Activated CD8-positive, alpha-beta memory T cell treated with anti-CD3 and anti-CD28 coated beads, Interleukin-2, amount 50 U/mL, for 24 hours (primary cell): ENCODE measurements around the gene SLAMF7.

Experiments
- DNase-seq: peaks from one replicate; pipeline ENCODE4 v3.0.0-alpha.2; 2020; ENCODE audit errors: extremely low read depth

Gene SLAMF7

GRCh38 chr1:160800645-160801408 lies 61.8 kb downstream of the SLAMF7 start:
- no peak for DNase-seq

GRCh38 chr1:160801836-160802580 lies 63.0 kb downstream of the SLAMF7 start:
- no peak for DNase-seq
